ENCODE data around the gene BPGM.

BPGM gene

GRCh38 chr7:134705716-134706115 lies 59.1 kb downstream of the BPGM start:
- TF ChIP-seq CTCF (IDR thresholded peaks at IDR 0.05; ENCODE audit: low read depth, low read length) = no peak
- DNase-seq = no peak
- Histone ChIP-seq H3K36me3 (no peaks in the 10 kb centered on the region), H3K9me3 (ENCODE audit: severe bottlenecking) (no peaks in the 10 kb centered on the region), H3K27me3 (ENCODE audit: insufficient read depth, low read depth, severe bottlenecking) (no peaks in the 10 kb centered on the region), H3K27ac (no peak overlapping the region), H3K4me3 (ENCODE audit: low read depth, low read length) (no peak overlapping the region)

GRCh38 chr7:134706468-134706867 lies 59.8 kb downstream of the BPGM start:
- Histone ChIP-seq H3K27me3 (ENCODE audit: insufficient read depth, low read depth, severe bottlenecking) (no peaks in the 10 kb centered on the region), H3K27ac (no peak overlapping the region), H3K36me3 (no peaks in the 10 kb centered on the region), H3K9me3 (ENCODE audit: severe bottlenecking) (no peaks in the 10 kb centered on the region), H3K4me3 (ENCODE audit: low read depth, low read length) (no peak overlapping the region)
- no peak for TF ChIP-seq CTCF (IDR thresholded peaks at IDR 0.05; ENCODE audit: low read depth, low read length)
- no peak for DNase-seq

- H3K36me3 ChIP-seq = no peaks in the 10 kb centered on the region
- no peaks in the 10 kb centered on the region for H3K27me3 ChIP-seq (ENCODE audit: insufficient read depth, low read depth, severe bottlenecking)
- no peak overlapping the region for H3K4me3 ChIP-seq (ENCODE audit: low read depth, low read length)
- H3K9me3 ChIP-seq (ENCODE audit: severe bottlenecking) = no peaks in the 10 kb centered on the region
- DNase-seq = no peak
- no peak for TF ChIP-seq CTCF (IDR thresholded peaks at IDR 0.05; ENCODE audit: low read depth, low read length)
- no peak overlapping the region for H3K27ac ChIP-seq
Observed at GRCh38 chr7:134707663-134708378, 61.2 kb downstream of the BPGM start.

- DNase-seq = no peak
- H3K27me3 ChIP-seq (ENCODE audit: insufficient read depth, low read depth, severe bottlenecking) = no peaks in the 10 kb centered on the region
- no peak overlapping the region for H3K4me3 ChIP-seq (ENCODE audit: low read depth, low read length)
- no peaks in the 10 kb centered on the region for H3K9me3 ChIP-seq (ENCODE audit: severe bottlenecking)
- H3K36me3 ChIP-seq = no peaks in the 10 kb centered on the region
- TF ChIP-seq CTCF (IDR thresholded peaks at IDR 0.05; ENCODE audit: low read depth, low read length) = no peak
- no peak overlapping the region for H3K27ac ChIP-seq
Observed at GRCh38 chr7:134708692-134709091, 62.0 kb downstream of the BPGM start.

GRCh38 chr7:134709197-134709596 lies 62.5 kb downstream of the BPGM start:
- no peaks in the 10 kb centered on the region for H3K36me3 ChIP-seq
- H3K9me3 ChIP-seq (ENCODE audit: severe bottlenecking) = no peaks in the 10 kb centered on the region
- DNase-seq = no peak
- no peak overlapping the region for H3K4me3 ChIP-seq (ENCODE audit: low read depth, low read length)
- H3K27me3 ChIP-seq (ENCODE audit: insufficient read depth, low read depth, severe bottlenecking) = no peaks in the 10 kb centered on the region
- H3K27ac ChIP-seq = no peak overlapping the region
- TF ChIP-seq CTCF (IDR thresholded peaks at IDR 0.05; ENCODE audit: low read depth, low read length) = no peak

- Histone ChIP-seq H3K27ac (no peak overlapping the region), H3K4me3 (ENCODE audit: low read depth, low read length) (no peak overlapping the region), H3K36me3 (no peaks in the 10 kb centered on the region), H3K9me3 (ENCODE audit: severe bottlenecking) (no peaks in the 10 kb centered on the region), H3K27me3 (ENCODE audit: insufficient read depth, low read depth, severe bottlenecking) (no peaks in the 10 kb centered on the region)
- no peak for TF ChIP-seq CTCF (IDR thresholded peaks at IDR 0.05; ENCODE audit: low read depth, low read length)
- DNase-seq = no peak
Observed at GRCh38 chr7:134710511-134710853, 63.8 kb downstream of the BPGM start.
